OCI-LY1 (cell line): ENCODE data around the gene HS3ST3B1.

Experiments
- H2AFZ ChIP-seq: fragments of 200-600 bp; sonication (generic), shearing (Covaris generic); 2 replicates; pipeline ENCODE4 v1.6.0; 2014; ENCODE audit warnings: antibody characterized with exemption, mild to moderate bottlenecking, low read length
- H3F3A ChIP-seq: fragments of 200-600 bp; sonication (generic), shearing (Covaris generic); 2 replicates; pipeline ENCODE4 v1.6.0; 2014; ENCODE audit warnings: mild to moderate bottlenecking, antibody characterized with exemption, low read length, moderate library complexity; ENCODE audit not compliant: insufficient read depth
- H3K27ac ChIP-seq: fragments of 200-600 bp; sonication (generic); 2 replicates; pipeline ENCODE4 v1.5.1; 2014; ENCODE audit warnings: low read length, mixed run types, mild to moderate bottlenecking, low read depth; ENCODE audit not compliant: poor library complexity, severe bottlenecking
- H3K27me3 ChIP-seq: fragments of 200-600 bp; sonication (generic); 2 replicates; pipeline ENCODE4 v1.6.0; 2014; ENCODE audit warnings: antibody characterized with exemption, mild to moderate bottlenecking, low read length, moderate library complexity; ENCODE audit not compliant: insufficient read depth
- H3K36me3 ChIP-seq: fragments of 200-600 bp; sonication (generic); 2 replicates; pipeline ENCODE4 v1.6.1; 2014; ENCODE audit warnings: mild to moderate bottlenecking, antibody characterized with exemption, low read length, moderate library complexity, mixed read lengths; ENCODE audit not compliant: insufficient read depth
- H3K4me1 ChIP-seq: fragments of 200-600 bp; sonication (generic); 2 replicates; pipeline ENCODE4 v1.5.1; 2014; ENCODE audit warnings: mild to moderate bottlenecking, low read length, moderate library complexity; ENCODE audit not compliant: insufficient read depth, severe bottlenecking
- H3K4me2 ChIP-seq: fragments of 200-600 bp; sonication (generic), shearing (Covaris generic); 2 replicates; pipeline ENCODE4 v1.6.1; 2014; ENCODE audit warnings: low read length
- H3K4me3 ChIP-seq: fragments of 200-600 bp; sonication (generic); 2 replicates; pipeline ENCODE4 v1.5.1; 2014; ENCODE audit warnings: low read length, low read depth, mild to moderate bottlenecking, mixed read lengths; ENCODE audit not compliant: poor library complexity, severe bottlenecking
- H3K79me2 ChIP-seq: fragments of 200-600 bp; shearing (Covaris generic); 2 replicates; pipeline ENCODE4 v1.6.1; 2016; ENCODE audit warnings: mixed run types, low read length, mixed read lengths; ENCODE audit not compliant: insufficient read depth
- H3K9ac ChIP-seq: fragments of 200-600 bp; sonication (generic), shearing (Covaris generic); 2 replicates; pipeline ENCODE4 v1.6.1; 2014; ENCODE audit warnings: mild to moderate bottlenecking, low read length, mixed read lengths
- H3K9me2 ChIP-seq: fragments of 200-600 bp; sonication (generic), shearing (Covaris generic); 2 replicates; pipeline ENCODE4 v1.6.1; 2014; ENCODE audit warnings: low read depth, mild to moderate bottlenecking, low read length, mixed read lengths
- H3K9me3 ChIP-seq: fragments of 200-600 bp; shearing (Covaris generic); 2 replicates; pipeline ENCODE4 v1.6.1; 2014; ENCODE audit warnings: low read length, mixed read lengths
- H4K20me1 ChIP-seq: fragments of 200-600 bp; sonication (generic), shearing (Covaris generic); 2 replicates; pipeline ENCODE4 v1.6.0; 2016; ENCODE audit warnings: mild to moderate bottlenecking, low read length; ENCODE audit not compliant: insufficient read depth
- CTCF ChIP-seq: fragments of 200-600 bp; sonication (generic), shearing (Covaris generic); IDR thresholded peaks from 2 replicates; pipeline ENCODE4 v1.5.1; 2017; ENCODE audit warnings: mild to moderate bottlenecking, antibody characterized with exemption, low read length, moderate library complexity, mixed read lengths
- EZH2 ChIP-seq: fragments of 200-600 bp; sonication (generic), shearing (Covaris generic); IDR thresholded peaks from 2 replicates; pipeline ENCODE4 v1.8.0; 2017; ENCODE audit warnings: borderline replicate concordance, mixed run types, mild to moderate bottlenecking, antibody characterized with exemption, low read length, moderate library complexity, mixed read lengths

HS3ST3B1 gene

GRCh38 chr17:14321980-14322776 is 21.3 kb downstream of the HS3ST3B1 start:
- H2AFZ ChIP-seq = no peak overlapping the region
- no peak overlapping the region for H3K4me2 ChIP-seq
- no peaks in the 10 kb centered on the region for H4K20me1 ChIP-seq
- no peaks in the 10 kb centered on the region for H3K79me2 ChIP-seq
- no peaks in the 10 kb centered on the region for H3K36me3 ChIP-seq
- no peak for TF ChIP-seq CTCF
- TF ChIP-seq EZH2 = no peak
- H3K9ac ChIP-seq = no peak overlapping the region
- no peaks in the 10 kb centered on the region for H3K27me3 ChIP-seq
- no peaks in the 10 kb centered on the region for H3K4me1 ChIP-seq
- no peaks in the 10 kb centered on the region for H3K9me2 ChIP-seq
- H3K9me3 ChIP-seq = no peaks in the 10 kb centered on the region
- no peak overlapping the region for H3K27ac ChIP-seq
- H3F3A ChIP-seq = no peaks in the 10 kb centered on the region
- H3K4me3 ChIP-seq = no peak overlapping the region

GRCh38 chr17:14323522-14323981 is 22.7 kb downstream of the HS3ST3B1 start:
- Histone ChIP-seq H3K27ac (no peak overlapping the region), H3K4me3 (no peak overlapping the region), H3K9me2 (no peaks in the 10 kb centered on the region), H3K9me3 (no peaks in the 10 kb centered on the region), H4K20me1 (no peaks in the 10 kb centered on the region), H3K9ac (no peak overlapping the region), H3K4me2 (no peak overlapping the region), H3K27me3 (no peaks in the 10 kb centered on the region), H3K79me2 (no peaks in the 10 kb centered on the region), H3K4me1 (no peaks in the 10 kb centered on the region), H3K36me3 (no peaks in the 10 kb centered on the region), H3F3A (no peaks in the 10 kb centered on the region), H2AFZ (no peak overlapping the region)
- TF ChIP-seq EZH2 = no peak

GRCh38 chr17:14325618-14326167 is 24.8 kb downstream of the HS3ST3B1 start:
- no peaks in the 10 kb centered on the region for H4K20me1 ChIP-seq
- no peak for TF ChIP-seq EZH2
- TF ChIP-seq CTCF = no peak
- H2AFZ ChIP-seq = no peak overlapping the region
- H3K4me3 ChIP-seq = no peak overlapping the region
- no peak overlapping the region for H3K9ac ChIP-seq
- H3K36me3 ChIP-seq = no peaks in the 10 kb centered on the region
- no peaks in the 10 kb centered on the region for H3F3A ChIP-seq
- H3K27me3 ChIP-seq = no peaks in the 10 kb centered on the region
- H3K4me1 ChIP-seq = no peaks in the 10 kb centered on the region
- H3K4me2 ChIP-seq = no peak overlapping the region
- no peaks in the 10 kb centered on the region for H3K9me3 ChIP-seq
- no peak overlapping the region for H3K27ac ChIP-seq
- no peaks in the 10 kb centered on the region for H3K79me2 ChIP-seq
- no peaks in the 10 kb centered on the region for H3K9me2 ChIP-seq
